ENCODE data around the gene LYRM9. TPM values are rescaled to one million over a fixed set of nuclear protein-coding genes. Genes with fewer than 3 reads are reported as not detected.

The LYRM9 gene
- total RNA-seq, 1 donor from 2014 or later, result 22.2 TPM

GRCh38 chr17:27878776-27879562 lies 14.2 kb downstream of the LYRM9 start:
- H3K9me3 ChIP-seq, result no peaks in the 10 kb centered on the region
- H3K4me1 ChIP-seq, result no peaks in the 10 kb centered on the region
- H3K4me3 ChIP-seq, result no peak overlapping the region
- no peaks in the 10 kb centered on the region for H3K27me3 ChIP-seq
- no peak for DNase-seq (ENCODE audit: low spot score in 2 of 2)
- intact Hi-C loops (cut with DNase I), result no loop called here
- H3K27ac ChIP-seq, result no peak overlapping the region
- TF ChIP-seq CTCF (IDR thresholded peaks at IDR 0.05), result no peak
- peaks cover 4 to 13% of the 10 kb centered on the region in 2 donors for H3K36me3 ChIP-seq

- Histone ChIP-seq H3K36me3 (peaks cover 4 to 13% of the 10 kb centered on the region in 2 donors), H3K27me3 (no peaks in the 10 kb centered on the region), H3K4me1 (no peaks in the 10 kb centered on the region), H3K4me3 (no peak overlapping the region), H3K9me3 (no peaks in the 10 kb centered on the region), H3K27ac (no peak overlapping the region)
- DNase-seq (ENCODE audit: low spot score in 2 of 2), result no peak
- no peak for TF ChIP-seq CTCF (IDR thresholded peaks at IDR 0.05)
- intact Hi-C loops (cut with DNase I), result no loop called here
Observed at GRCh38 chr17:27873746-27874145, 19.4 kb downstream of the LYRM9 start.

GRCh38 chr17:27873211-27873610 lies 20.0 kb downstream of the LYRM9 start:
- intact Hi-C loops (cut with DNase I), result no loop called here
- no peaks in the 10 kb centered on the region for H3K27me3 ChIP-seq
- no peak for DNase-seq (ENCODE audit: low spot score in 2 of 2)
- no peaks in the 10 kb centered on the region for H3K9me3 ChIP-seq
- no peak overlapping the region for H3K27ac ChIP-seq
- H3K4me1 ChIP-seq, result no peaks in the 10 kb centered on the region
- H3K4me3 ChIP-seq, result no peak overlapping the region
- H3K36me3 ChIP-seq, result peaks cover 3 to 13% of the 10 kb centered on the region in 2 donors
- no peak for TF ChIP-seq CTCF (IDR thresholded peaks at IDR 0.05)

- TF ChIP-seq CTCF (IDR thresholded peaks at IDR 0.05), result no peak
- intact Hi-C loops (cut with DNase I), result no loop called here
Observed at GRCh38 chr17:27872776-27873175, 20.4 kb downstream of the LYRM9 start.

GRCh38 chr17:27871407-27871806 lies 21.8 kb downstream of the LYRM9 start:
- Histone ChIP-seq H3K36me3 (peaks cover 0 to under 1% of the 10 kb centered on the region in 2 donors), H3K27me3 (no peaks in the 10 kb centered on the region), H3K4me3 (no peak overlapping the region), H3K9me3 (no peaks in the 10 kb centered on the region), H3K27ac (no peak overlapping the region), H3K4me1 (no peaks in the 10 kb centered on the region)
- DNase-seq (ENCODE audit: low spot score in 2 of 2), result no peak
- no peak for TF ChIP-seq CTCF (IDR thresholded peaks at IDR 0.05)
- intact Hi-C loops (cut with DNase I), result no loop called here

More at GRCh38 chr17:27872776-27873175, 20.4 kb downstream of the LYRM9 start:
- Histone ChIP-seq H3K4me1 (no peaks in the 10 kb centered on the region), H3K4me3 (no peak overlapping the region), H3K27ac (no peak overlapping the region), H3K27me3 (no peaks in the 10 kb centered on the region), H3K9me3 (no peaks in the 10 kb centered on the region), H3K36me3 (peaks cover 0 to 10% of the 10 kb centered on the region in 2 donors)
- no peak for DNase-seq (ENCODE audit: low spot score in 2 of 2)

Data from ascending aorta (tissue), 2 donors.